GM10248 (cell line): ENCODE data around the gene PGBD5.

Source experiments
- CTCF ChIA-PET: fragments of 300-600 bp; sonication (Branson Sonifier 250); formaldehyde crosslinking; extraction: SDS; loops from one replicate; lab custom pipeline; 2021; ENCODE audit warnings: antibody characterized with exemption; lab: Yijun Ruan, JAX
- POLR2A ChIA-PET: fragments of 350-650 bp; sonication (Branson Sonifier 250); formaldehyde crosslinking; extraction: SDS; loops from one replicate; lab custom pipeline; 2020; ENCODE audit warnings: antibody characterized with exemption; lab: Yijun Ruan, JAX
- DNase-seq: peaks from one replicate; pipeline ENCODE4 v3.0.0; 2012; ENCODE audit errors: extremely low spot score
- CTCF ChIP-seq: IDR thresholded peaks from 2 replicates; pipeline ENCODE4 v1.5.1; 2012; ENCODE audit warnings: mild to moderate bottlenecking, low read depth; ENCODE audit errors: extremely low read depth, missing control alignments, control extremely low read depth

The PGBD5 gene

DNA sequence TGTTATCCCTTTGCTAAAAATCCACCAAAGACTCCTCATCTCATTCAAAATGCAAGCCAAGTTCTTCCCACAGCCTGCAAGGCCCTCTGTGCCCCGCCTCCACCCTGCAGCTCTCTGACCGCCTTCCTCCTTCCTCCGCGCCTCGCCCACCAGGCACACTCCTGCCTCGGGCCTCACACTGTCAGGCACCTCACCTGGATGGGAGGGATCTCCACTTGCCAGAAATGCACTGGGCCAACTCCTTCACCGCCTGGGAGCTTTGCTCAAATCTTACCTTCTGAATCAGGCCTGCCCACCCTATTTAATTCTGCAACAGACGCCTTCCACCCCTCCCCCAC is 26.2 kb downstream of the PGBD5 start:
- DNase-seq, result no peak
- CTCF ChIA-PET, result no interaction called here
- no peak for TF ChIP-seq CTCF
- POLR2A ChIA-PET, result no interaction called here

- ChIA-PET CTCF (no interaction called here), POLR2A (no interaction called here)
- TF ChIP-seq CTCF, result no peak
- DNase-seq, result no peak
These were observed 26.7 kb downstream of the PGBD5 start for GRCh38 chr1:230399321-230400006.

- ChIA-PET POLR2A (no interaction called here), CTCF (no interaction called here)
- TF ChIP-seq CTCF, result no peak
- no peak for DNase-seq
These were observed 27.3 kb downstream of the PGBD5 start for GRCh38 chr1:230398856-230399255.

DNA sequence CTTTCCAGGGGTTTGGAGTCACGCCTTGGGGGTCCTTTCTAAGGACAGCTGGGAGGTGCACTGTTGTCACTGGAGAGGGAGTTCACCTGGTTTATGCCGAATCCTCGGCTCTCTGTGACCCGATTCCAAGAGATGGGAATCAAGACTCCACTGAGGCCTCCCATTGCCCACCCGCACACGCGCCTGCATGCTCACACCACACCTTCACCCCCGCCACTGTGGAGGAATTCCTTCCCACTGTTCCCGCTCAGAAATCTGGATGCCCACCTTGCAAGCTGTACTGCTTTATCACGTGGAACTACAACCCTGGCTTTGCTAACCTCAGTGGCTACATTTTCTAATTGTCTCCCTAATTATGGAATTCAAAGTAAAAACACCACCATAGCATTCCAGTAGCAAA is 29.2 kb downstream of the PGBD5 start:
- DNase-seq, result no peak
- CTCF ChIA-PET, result no interaction called here
- TF ChIP-seq CTCF, result no peak
- POLR2A ChIA-PET, result no interaction called here

- POLR2A ChIA-PET, result no interaction called here
- no peak for DNase-seq
- CTCF ChIA-PET, result no interaction called here
- no peak for TF ChIP-seq CTCF
These were observed 30.2 kb downstream of the PGBD5 start for GRCh38 chr1:230395932-230396331.

- POLR2A ChIA-PET, result interaction anchor here (0.7 kb wide), 1 partner anchor 697 kb away, joined by 4 read pairs; no protein-coding TSS in a partner anchor
- TF ChIP-seq CTCF, result no peak
- CTCF ChIA-PET, result interaction anchor here (1.2 kb wide), 1 partner anchor 10 kb away, joined by 4 read pairs; no protein-coding TSS in a partner anchor
These were observed 31.4 kb downstream of the PGBD5 start for GRCh38 chr1:230394741-230395140.

More at GRCh38 chr1:230394741-230395140, 31.4 kb downstream of the PGBD5 start:
- no peak for DNase-seq
